Measurements from ENCODE around the gene ST8SIA6.
"Not testable (repeated sequence)": the region's sequence is repeated elsewhere in the genome, so short reads cannot be mapped to it uniquely, and the experiment has no call there.

Gene ST8SIA6

GRCh38 chr10:17340144-17340829, 114.1 kb downstream of the ST8SIA6 start:
- no peak for DNase-seq

- no peak for DNase-seq
Measured at GRCh38 chr10:17335065-17335464, 119.3 kb downstream of the ST8SIA6 start.

GRCh38 chr10:17330501-17330900, 123.9 kb downstream of the ST8SIA6 start:
- no peak for DNase-seq

- DNase-seq: no peak
Measured at GRCh38 chr10:17326377-17326776, 128.0 kb downstream of the ST8SIA6 start.

- not testable (repeated sequence) for DNase-seq
Measured at GRCh38 chr10:17321957-17322356, 132.4 kb downstream of the ST8SIA6 start.

- DNase-seq: no peak
Measured at GRCh38 chr10:17316488-17317170, 137.8 kb downstream of the ST8SIA6 start.

GRCh38 chr10:17309435-17309834, 145.0 kb downstream of the ST8SIA6 start:
- no peak for DNase-seq

- DNase-seq: no peak
Measured at GRCh38 chr10:17307123-17307522, 147.3 kb downstream of the ST8SIA6 start.

GRCh38 chr10:17292375-17292774, 162.0 kb downstream of the ST8SIA6 start:
- no peak for DNase-seq

GRCh38 chr10:17290226-17290625, 164.2 kb downstream of the ST8SIA6 start:
- no peak for DNase-seq

- no peak for DNase-seq
Measured at GRCh38 chr10:17289763-17290162, 164.6 kb downstream of the ST8SIA6 start.

- no peak for DNase-seq
Measured at GRCh38 chr10:17286562-17287550, 167.5 kb downstream of the ST8SIA6 start.

GRCh38 chr10:17282311-17282710, 172.1 kb downstream of the ST8SIA6 start:
- DNase-seq: no peak

- DNase-seq: no peak
Measured at GRCh38 chr10:17278607-17279240, 175.7 kb downstream of the ST8SIA6 start.

- no peak for DNase-seq
Measured at GRCh38 chr10:17276756-17277424, 177.5 kb downstream of the ST8SIA6 start.

GRCh38 chr10:17273403-17273802, 181.0 kb downstream of the ST8SIA6 start:
- no peak for DNase-seq

GRCh38 chr10:17272648-17273047, 181.7 kb downstream of the ST8SIA6 start:
- no peak for DNase-seq

Data from DMS79 treated with DMSO at 0.1 percent for 48 hours (cell line).